ENCODE data around the gene KIRREL3.

The KIRREL3 gene

GRCh38 chr11:126548581-126549550 lies 451.7 kb downstream of the KIRREL3 start:
- TF ChIP-seq, protein P1, sequence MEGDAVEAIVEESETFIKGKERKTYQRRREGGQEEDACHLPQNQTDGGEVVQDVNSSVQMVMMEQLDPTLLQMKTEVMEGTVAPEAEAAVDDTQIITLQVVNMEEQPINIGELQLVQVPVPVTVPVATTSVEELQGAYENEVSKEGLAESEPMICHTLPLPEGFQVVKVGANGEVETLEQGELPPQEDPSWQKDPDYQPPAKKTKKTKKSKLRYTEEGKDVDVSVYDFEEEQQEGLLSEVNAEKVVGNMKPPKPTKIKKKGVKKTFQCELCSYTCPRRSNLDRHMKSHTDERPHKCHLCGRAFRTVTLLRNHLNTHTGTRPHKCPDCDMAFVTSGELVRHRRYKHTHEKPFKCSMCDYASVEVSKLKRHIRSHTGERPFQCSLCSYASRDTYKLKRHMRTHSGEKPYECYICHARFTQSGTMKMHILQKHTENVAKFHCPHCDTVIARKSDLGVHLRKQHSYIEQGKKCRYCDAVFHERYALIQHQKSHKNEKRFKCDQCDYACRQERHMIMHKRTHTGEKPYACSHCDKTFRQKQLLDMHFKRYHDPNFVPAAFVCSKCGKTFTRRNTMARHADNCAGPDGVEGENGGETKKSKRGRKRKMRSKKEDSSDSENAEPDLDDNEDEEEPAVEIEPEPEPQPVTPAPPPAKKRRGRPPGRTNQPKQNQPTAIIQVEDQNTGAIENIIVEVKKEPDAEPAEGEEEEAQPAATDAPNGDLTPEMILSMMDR (IDR thresholded peaks at IDR 0.05; ENCODE audit: low read depth, low read length), result no peak
- no peak overlapping the region for H3K4me3 ChIP-seq (ENCODE audit: low read depth, low read length)

GRCh38 chr11:126547691-126548090 lies 452.9 kb downstream of the KIRREL3 start:
- TF ChIP-seq, protein P1 (IDR thresholded peaks at IDR 0.05; ENCODE audit: low read depth, low read length), result no peak

GRCh38 chr11:126547161-126547560 lies 453.4 kb downstream of the KIRREL3 start:
- no peak overlapping the region for H3K4me3 ChIP-seq (ENCODE audit: low read depth, low read length)
- TF ChIP-seq, protein P1 (IDR thresholded peaks at IDR 0.05; ENCODE audit: low read depth, low read length), result no peak

More at GRCh38 chr11:126547691-126548090, 452.9 kb downstream of the KIRREL3 start:
- no peak overlapping the region for H3K4me3 ChIP-seq (ENCODE audit: low read depth, low read length)

GRCh38 chr11:126546694-126547093 lies 453.9 kb downstream of the KIRREL3 start:
- TF ChIP-seq, protein P1 (IDR thresholded peaks at IDR 0.05; ENCODE audit: low read depth, low read length), result no peak
- no peak overlapping the region for H3K4me3 ChIP-seq (ENCODE audit: low read depth, low read length)

DNA sequence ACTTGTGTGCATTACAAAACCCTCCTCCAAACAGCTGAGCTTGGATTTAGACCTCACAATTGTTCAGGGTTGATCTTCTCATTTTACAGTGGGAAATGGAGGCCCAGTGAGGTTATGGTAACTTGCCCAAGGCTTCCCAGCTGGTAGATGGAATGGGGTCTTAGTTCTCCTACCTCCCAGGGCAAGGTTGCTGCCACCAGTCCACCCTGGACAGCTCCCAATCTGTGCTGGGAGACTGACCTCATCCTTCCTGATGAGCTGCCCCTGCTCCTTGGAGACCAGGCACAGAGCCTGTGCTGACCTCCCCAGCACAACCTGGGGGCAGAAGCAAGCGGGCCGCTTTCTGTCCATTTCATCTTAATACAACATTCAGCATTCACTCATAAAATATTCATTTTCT lies 454.4 kb downstream of the KIRREL3 start:
- no peak overlapping the region for H3K4me3 ChIP-seq (ENCODE audit: low read depth, low read length)
- TF ChIP-seq, protein P1 (IDR thresholded peaks at IDR 0.05; ENCODE audit: low read depth, low read length), result no peak

DNA sequence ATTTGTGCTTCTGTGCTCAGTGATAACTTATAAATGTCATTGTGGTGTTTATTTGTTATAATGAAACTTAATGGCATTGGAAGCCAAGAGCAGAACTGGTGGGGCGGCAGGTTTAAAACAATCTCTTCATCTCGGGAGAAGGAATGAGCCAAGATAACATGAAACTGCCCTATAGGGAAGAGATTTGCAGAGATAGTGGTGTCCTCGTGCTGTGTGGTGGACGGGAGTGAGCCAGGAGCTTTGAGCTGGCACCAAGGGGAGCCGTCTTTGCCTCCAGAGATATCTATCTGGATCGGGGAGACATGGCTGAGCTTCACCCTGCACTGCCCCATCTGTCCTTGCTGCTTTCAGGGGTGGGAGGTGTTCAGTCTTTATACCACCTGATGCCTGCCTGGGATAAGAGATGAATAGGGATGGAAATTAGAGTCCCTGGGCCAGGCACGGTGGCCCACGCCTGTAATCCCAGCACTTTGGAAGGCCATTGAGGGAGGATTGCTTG lies 455.5 kb downstream of the KIRREL3 start:
- TF ChIP-seq, protein P1 (IDR thresholded peaks at IDR 0.05; ENCODE audit: low read depth, low read length), result no peak
- no peak overlapping the region for H3K4me3 ChIP-seq (ENCODE audit: low read depth, low read length)

Measured in WI38 (cell line).